Naive thymus-derived CD4-positive, alpha-beta T cell (primary cell): ENCODE measurements around the gene P3H1. TPM values are rescaled to one million over a fixed set of nuclear protein-coding genes. Genes with fewer than 3 reads are reported as not detected.
A peak's percentile ranks its signal among the peaks of the same experiment; 100 is the strongest.

Source experiments
- ATAC-seq: fragments of 150-1000 bp; cut with Tn5 transposase; 2 replicates; pipeline ENCODE4 v1.10.0; 2021; ENCODE audit warnings: mild to moderate bottlenecking, moderate library complexity
- CTCF ChIA-PET: fragments of 350-600 bp; sonication (Branson Sonifier 250); formaldehyde crosslinking; loops from one replicate; lab custom pipeline; 2021; ENCODE audit warnings: antibody characterized with exemption; lab: Charles Lee
- POLR2A ChIA-PET: fragments of 350-600 bp; sonication (Branson Sonifier 250); formaldehyde crosslinking; loops from one replicate; lab custom pipeline; 2021; ENCODE audit warnings: antibody characterized with exemption, inconsistent platforms; lab: Charles Lee
- DNase-seq, 9 donors: peaks; one replicate each; pipeline versions ENCODE4 v3.0.0 to v3.0.0-alpha.2; 2020 to 2022; ENCODE audit warnings: mixed read lengths in 1 of 9
- H3K27ac ChIP-seq: one replicate; pipeline ENCODE4 v1.7.0; 2013; ENCODE audit warnings: mild to moderate bottlenecking, low read depth, low read length, moderate library complexity
- H3K27me3 ChIP-seq, 2 donors: one replicate each; pipeline ENCODE4 v1.7.0; 2013; ENCODE audit warnings: low read length in 2 of 2, mild to moderate bottlenecking in 2 of 2, moderate library complexity in 2 of 2; ENCODE audit not compliant: control insufficient read depth in 2 of 2, insufficient read depth in 2 of 2
- H3K36me3 ChIP-seq, 3 experiments: 1 replicate in 2 of 3; 2 replicates in 1 of 3; pipeline ENCODE4 v1.7.0; 2013; ENCODE audit warnings: low read length in 3 of 3, mild to moderate bottlenecking in 3 of 3, moderate library complexity in 1 of 3; ENCODE audit not compliant: insufficient read depth in 3 of 3, control insufficient read depth in 2 of 3
- H3K4me1 ChIP-seq, 2 donors: one replicate each; pipeline ENCODE4 v1.7.0; 2013; ENCODE audit warnings: low read length in 2 of 2, mild to moderate bottlenecking in 2 of 2, moderate library complexity in 1 of 2; ENCODE audit not compliant: control insufficient read depth in 2 of 2, insufficient read depth in 2 of 2
- H3K4me3 ChIP-seq: 2 replicates; pipeline ENCODE4 v1.7.0; 2013; ENCODE audit warnings: mild to moderate bottlenecking, low read length
- H3K9me3 ChIP-seq, 3 experiments: 1 replicate in 2 of 3; 2 replicates in 1 of 3; pipeline ENCODE4 v1.7.0; 2013; ENCODE audit warnings: low read length in 3 of 3; ENCODE audit not compliant: control insufficient read depth in 2 of 3
- H3K27ac Mint-ChIP-seq, 9 donors: one replicate each; pipeline ENCODE4 v1.8.0; 2020 to 2022; ENCODE audit warnings: mixed read lengths in 9 of 9, mild to moderate bottlenecking in 8 of 9, moderate library complexity in 5 of 9, inconsistent platforms in 2 of 9
- H3K27me3 Mint-ChIP-seq, 5 donors: one replicate each; pipeline ENCODE4 v1.8.0; 2021 to 2022; ENCODE audit warnings: mixed read lengths in 5 of 5, mild to moderate bottlenecking in 1 of 5
- H3K36me3 Mint-ChIP-seq, 5 donors: one replicate each; pipeline ENCODE4 v1.8.0; 2020 to 2022; ENCODE audit warnings: mixed read lengths in 5 of 5, mild to moderate bottlenecking in 3 of 5, inconsistent platforms in 1 of 5
- H3K4me1 Mint-ChIP-seq, 7 donors: one replicate each; pipeline ENCODE4 v1.8.0; 2020 to 2022; ENCODE audit warnings: mixed read lengths in 7 of 7, mild to moderate bottlenecking in 3 of 7, inconsistent platforms in 1 of 7
- H3K4me3 Mint-ChIP-seq, 10 donors: one replicate each; pipeline ENCODE4 v1.8.0; 2020 to 2022; ENCODE audit warnings: mild to moderate bottlenecking in 10 of 10, mixed read lengths in 10 of 10, moderate library complexity in 6 of 10, inconsistent platforms in 2 of 10
- H3K9me3 Mint-ChIP-seq, 11 donors: one replicate each; pipeline ENCODE4 v1.8.0; 2020 to 2022; ENCODE audit warnings: mixed read lengths in 11 of 11, mild to moderate bottlenecking in 4 of 11, inconsistent platforms in 1 of 11, moderate library complexity in 1 of 11
- intact Hi-C, 2 donors: fragments of 100-400 bp; cut with micrococcal nuclease; formaldehyde crosslinking; loops; one replicate each; pipeline ENCODE4 v1.15.1; 2023
- polyA plus RNA-seq, 2 donors: library from polyadenylated mRNA; unstranded; fragments of 300-500 nt; fragmentation: Illumina TruSeq; gene quantifications; one replicate each; pipeline ENCODE4 v1.2.3, GENCODE V29; 2021
- total RNA-seq, 6 experiments: library from RNA in 5 of 6; stranded (reverse) in 5 of 6; gene quantifications; 1 replicate in 5 of 6; 2 replicates in 1 of 6; pipeline ENCODE4 v1.2.3 and lab custom pipeline; 2021 to 2026

P3H1 gene
- total and polyA plus RNA-seq, 7 experiments from 2014 or later, result 7.7 to 61.8 (median 35.5) TPM

- H3K36me3 ChIP-seq, result peaks cover 9 to 72% (median 11%) of the 10 kb centered on the region in 3 experiments
- H3K27ac Mint-ChIP-seq, result no peak overlapping the region
- ChIA-PET POLR2A (interaction anchor here (0.6 to 3.7 kb wide), 3 partner anchors 11 to 296 kb away, joined by 3 to 12 read pairs (median 9); partner anchors contain the start of genes C1orf50 and P3H1), CTCF (interaction anchor here (0.8 to 1.8 kb wide), 6 partner anchors 11 to 296 kb away, joined by 3 to 19 read pairs (median 5); partner anchors contain the start of genes C1orf50 and P3H1)
- no peak overlapping the region for H3K27ac ChIP-seq
- no peaks in the 10 kb centered on the region for H3K27me3 Mint-ChIP-seq
- no peak overlapping the region for H3K4me3 Mint-ChIP-seq
- H3K9me3 Mint-ChIP-seq, result no peaks in the 10 kb centered on the region
- peaks cover 22 to 50% (median 35%) of the 10 kb centered on the region in 5 donors for H3K36me3 Mint-ChIP-seq
- no peak overlapping the region for H3K4me3 ChIP-seq
- intact Hi-C loops, result loop anchor here (1.0 kb wide), 2 partner anchors 135 to 295 kb away; no protein-coding TSS in a partner anchor
- no peaks in the 10 kb centered on the region for H3K4me1 ChIP-seq
- ATAC-seq (peak; percentile 63), DNase-seq (peak in 4 of 9 donors; percentile 16 to 36 (median 22))
- no peaks in the 10 kb centered on the region for H3K27me3 ChIP-seq
- H3K4me1 Mint-ChIP-seq, result peaks cover 7 to 26% (median 15%) of the 10 kb centered on the region in 7 donors
- H3K9me3 ChIP-seq, result no peaks in the 10 kb centered on the region
These were observed 11.0 kb upstream of the P3H1 start for GRCh38 chr1:42777852-42778251.

- ATAC-seq, result no peak
- peaks cover 9 to 68% (median 11%) of the 10 kb centered on the region in 3 experiments for H3K36me3 ChIP-seq
These were observed 9.7 kb upstream of the P3H1 start for GRCh38 chr1:42776502-42776901.

GRCh38 chr1:42774928-42775526, 8.2 kb upstream of the P3H1 start:
- peaks cover 12 to 44% (median 19%) of the 10 kb centered on the region in 5 donors for H3K36me3 Mint-ChIP-seq
- Histone ChIP-seq H3K4me3 (no peak overlapping the region), H3K36me3 (peaks cover 9 to 59% (median 11%) of the 10 kb centered on the region in 3 experiments), H3K27me3 (no peaks in the 10 kb centered on the region), H3K27ac (no peak overlapping the region), H3K9me3 (no peaks in the 10 kb centered on the region), H3K4me1 (peaks cover 4 to 6% of the 10 kb centered on the region in 2 donors)
- peaks cover 22 to 39% (median 30%) of the 10 kb centered on the region in 7 donors for H3K4me1 Mint-ChIP-seq
- ATAC-seq (no peak), DNase-seq (no peak)
- ChIA-PET POLR2A (no interaction called here), CTCF (interaction anchor here (1.5 kb wide), 1 partner anchor 9 kb away, joined by 4 read pairs; the partner anchor contains the start of gene P3H1)
- H3K27me3 Mint-ChIP-seq, result no peaks in the 10 kb centered on the region
- no peaks in the 10 kb centered on the region for H3K9me3 Mint-ChIP-seq
- H3K27ac Mint-ChIP-seq, result peak overlapping the region in 1 of 9 donors; percentile 24
- intact Hi-C loops, result no loop called here
- no peak overlapping the region for H3K4me3 Mint-ChIP-seq

More at GRCh38 chr1:42776502-42776901, 9.7 kb upstream of the P3H1 start:
- H3K4me1 ChIP-seq, result peaks cover 0 to 4% of the 10 kb centered on the region in 2 donors
- no peak overlapping the region for H3K27ac ChIP-seq
- no peak for DNase-seq
- H3K9me3 Mint-ChIP-seq, result no peaks in the 10 kb centered on the region
- no peak overlapping the region for H3K4me3 Mint-ChIP-seq
- no peaks in the 10 kb centered on the region for H3K9me3 ChIP-seq
- H3K27ac Mint-ChIP-seq, result no peak overlapping the region
- H3K27me3 Mint-ChIP-seq, result no peaks in the 10 kb centered on the region
- ChIA-PET CTCF (interaction anchor here (1.1 kb wide), 1 partner anchor 297 kb away, joined by 4 read pairs; no protein-coding TSS in a partner anchor), POLR2A (interaction anchor here (0.9 to 3.7 kb wide), 3 partner anchors 9 to 297 kb away, joined by 3 to 12 read pairs (median 9); partner anchors contain the start of genes C1orf50 and P3H1)
- intact Hi-C loops, result no loop called here
- H3K4me3 ChIP-seq, result no peak overlapping the region
- peaks cover 12 to 31% (median 21%) of the 10 kb centered on the region in 7 donors for H3K4me1 Mint-ChIP-seq
- H3K36me3 Mint-ChIP-seq, result peaks cover 19 to 47% (median 31%) of the 10 kb centered on the region in 5 donors
- no peaks in the 10 kb centered on the region for H3K27me3 ChIP-seq

GRCh38 chr1:42773420-42773819, 6.6 kb upstream of the P3H1 start:
- Mint-ChIP-seq H3K27ac (peak overlapping the region in 2 of 9 donors; percentile 3 to 50), H3K4me1 (peaks cover 26 to 50% (median 38%) of the 10 kb centered on the region in 7 donors), H3K36me3 (peaks cover 10 to 43% (median 15%) of the 10 kb centered on the region in 5 donors), H3K27me3 (no peaks in the 10 kb centered on the region), H3K4me3 (peak overlapping the region in 1 of 10 donors; percentile 41), H3K9me3 (no peaks in the 10 kb centered on the region)
- H3K4me1 ChIP-seq, result peaks cover 7 to 13% of the 10 kb centered on the region in 2 donors
- intact Hi-C loops, result no loop called here
- ChIA-PET CTCF (no interaction called here), POLR2A (interaction anchor here (0.6 kb wide), 1 partner anchor 304 kb away, joined by 3 read pairs; no protein-coding TSS in a partner anchor)
- H3K4me3 ChIP-seq, result no peak overlapping the region
- H3K36me3 ChIP-seq, result peaks cover 9 to 46% (median 11%) of the 10 kb centered on the region in 3 experiments
- H3K27ac ChIP-seq, result no peak overlapping the region
- ATAC-seq (no peak), DNase-seq (no peak)
- H3K9me3 ChIP-seq, result no peaks in the 10 kb centered on the region
- H3K27me3 ChIP-seq, result no peaks in the 10 kb centered on the region

GRCh38 chr1:42769811-42770210, 3.0 kb upstream of the P3H1 start:
- POLR2A ChIA-PET, result interaction anchor here (0.6 to 4.5 kb wide), 6 partner anchors 47 to 939 kb away, joined by 3 to 50 read pairs (median 4); partner anchors contain the start of genes ERMAP, SVBP, YBX1 and ZNF691

GRCh38 chr1:42768172-42768571, 1.3 kb upstream of the P3H1 start:
- Mint-ChIP-seq H3K27me3 (no peaks in the 10 kb centered on the region), H3K4me3 (peak overlapping the region in 2 of 10 donors; percentile 25 to 92), H3K27ac (peak overlapping the region in 5 of 9 donors; percentile 70 to 96 (median 90)), H3K36me3 (peaks cover 0 to 17% (median 3%) of the 10 kb centered on the region in 5 donors), H3K4me1 (peaks cover 26 to 53% (median 38%) of the 10 kb centered on the region in 7 donors), H3K9me3 (no peaks in the 10 kb centered on the region)
- no peaks in the 10 kb centered on the region for H3K27me3 ChIP-seq
- peak overlapping the region; percentile 91 for H3K4me3 ChIP-seq
- H3K36me3 ChIP-seq, result peaks cover 0 to 5% (median 0%) of the 10 kb centered on the region in 3 experiments
- H3K27ac ChIP-seq, result peak overlapping the region; percentile 84
- H3K4me1 ChIP-seq, result peaks cover 28 to 35% of the 10 kb centered on the region in 2 donors
- ATAC-seq (no peak), DNase-seq (no peak)
- POLR2A ChIA-PET, result interaction anchor here (1.8 to 4.5 kb wide), 5 partner anchors 15 to 86 kb away, joined by 7 to 50 read pairs (median 37); partner anchors contain the start of genes ERMAP, SVBP, TMEM269 and YBX1
- H3K9me3 ChIP-seq, result no peaks in the 10 kb centered on the region
- intact Hi-C loops, result no loop called here
- CTCF ChIA-PET, result interaction anchor here (0.6 to 2.4 kb wide), 3 partner anchors 10 to 305 kb away, joined by 3 to 9 read pairs (median 5); no protein-coding TSS in a partner anchor

More at GRCh38 chr1:42769811-42770210, 3.0 kb upstream of the P3H1 start:
- Mint-ChIP-seq H3K36me3 (peaks cover under 1 to 23% (median 4%) of the 10 kb centered on the region in 5 donors), H3K9me3 (no peaks in the 10 kb centered on the region), H3K4me1 (peaks cover 27 to 56% (median 41%) of the 10 kb centered on the region in 7 donors), H3K4me3 (peak overlapping the region in 9 of 10 donors; percentile 5 to 51 (median 41)), H3K27me3 (no peaks in the 10 kb centered on the region), H3K27ac (no peak overlapping the region)
- Histone ChIP-seq H3K27me3 (no peaks in the 10 kb centered on the region), H3K36me3 (peaks cover 4 to 18% (median 10%) of the 10 kb centered on the region in 3 experiments), H3K4me1 (peaks cover 28 to 29% of the 10 kb centered on the region in 2 donors), H3K27ac (no peak overlapping the region), H3K4me3 (no peak overlapping the region), H3K9me3 (no peaks in the 10 kb centered on the region)
- intact Hi-C loops, result no loop called here
- CTCF ChIA-PET, result interaction anchor here (0.6 kb wide), 2 partner anchors 148 to 1766 kb away, joined by 3 read pairs; no protein-coding TSS in a partner anchor
- no peak for DNase-seq
- no peak for ATAC-seq
